OCI-LY1 (cell line): ENCODE measurements around the gene UNC13D.

Experiments used
- H2AFZ ChIP-seq: fragments of 200-600 bp; sonication (generic), shearing (Covaris generic); 2 replicates; pipeline ENCODE4 v1.6.0; 2014; ENCODE audit warnings: antibody characterized with exemption, mild to moderate bottlenecking, low read length
- H3F3A ChIP-seq: fragments of 200-600 bp; sonication (generic), shearing (Covaris generic); 2 replicates; pipeline ENCODE4 v1.6.0; 2014; ENCODE audit warnings: mild to moderate bottlenecking, antibody characterized with exemption, low read length, moderate library complexity; ENCODE audit not compliant: insufficient read depth
- H3K27ac ChIP-seq: fragments of 200-600 bp; sonication (generic); 2 replicates; pipeline ENCODE4 v1.5.1; 2014; ENCODE audit warnings: low read length, mixed run types, mild to moderate bottlenecking, low read depth; ENCODE audit not compliant: poor library complexity, severe bottlenecking
- H3K27me3 ChIP-seq: fragments of 200-600 bp; sonication (generic); 2 replicates; pipeline ENCODE4 v1.6.0; 2014; ENCODE audit warnings: antibody characterized with exemption, mild to moderate bottlenecking, low read length, moderate library complexity; ENCODE audit not compliant: insufficient read depth
- H3K36me3 ChIP-seq: fragments of 200-600 bp; sonication (generic); 2 replicates; pipeline ENCODE4 v1.6.1; 2014; ENCODE audit warnings: mild to moderate bottlenecking, antibody characterized with exemption, low read length, moderate library complexity, mixed read lengths; ENCODE audit not compliant: insufficient read depth
- H3K4me1 ChIP-seq: fragments of 200-600 bp; sonication (generic); 2 replicates; pipeline ENCODE4 v1.5.1; 2014; ENCODE audit warnings: mild to moderate bottlenecking, low read length, moderate library complexity; ENCODE audit not compliant: insufficient read depth, severe bottlenecking
- H3K4me2 ChIP-seq: fragments of 200-600 bp; sonication (generic), shearing (Covaris generic); 2 replicates; pipeline ENCODE4 v1.6.1; 2014; ENCODE audit warnings: low read length
- H3K4me3 ChIP-seq: fragments of 200-600 bp; sonication (generic); 2 replicates; pipeline ENCODE4 v1.5.1; 2014; ENCODE audit warnings: low read length, low read depth, mild to moderate bottlenecking, mixed read lengths; ENCODE audit not compliant: poor library complexity, severe bottlenecking
- H3K79me2 ChIP-seq: fragments of 200-600 bp; shearing (Covaris generic); 2 replicates; pipeline ENCODE4 v1.6.1; 2016; ENCODE audit warnings: mixed run types, low read length, mixed read lengths; ENCODE audit not compliant: insufficient read depth
- H3K9ac ChIP-seq: fragments of 200-600 bp; sonication (generic), shearing (Covaris generic); 2 replicates; pipeline ENCODE4 v1.6.1; 2014; ENCODE audit warnings: mild to moderate bottlenecking, low read length, mixed read lengths
- H3K9me2 ChIP-seq: fragments of 200-600 bp; sonication (generic), shearing (Covaris generic); 2 replicates; pipeline ENCODE4 v1.6.1; 2014; ENCODE audit warnings: low read depth, mild to moderate bottlenecking, low read length, mixed read lengths
- H3K9me3 ChIP-seq: fragments of 200-600 bp; shearing (Covaris generic); 2 replicates; pipeline ENCODE4 v1.6.1; 2014; ENCODE audit warnings: low read length, mixed read lengths
- H4K20me1 ChIP-seq: fragments of 200-600 bp; sonication (generic), shearing (Covaris generic); 2 replicates; pipeline ENCODE4 v1.6.0; 2016; ENCODE audit warnings: mild to moderate bottlenecking, low read length; ENCODE audit not compliant: insufficient read depth
- EZH2 ChIP-seq: fragments of 200-600 bp; sonication (generic), shearing (Covaris generic); IDR thresholded peaks from 2 replicates; pipeline ENCODE4 v1.8.0; 2017; ENCODE audit warnings: borderline replicate concordance, mixed run types, mild to moderate bottlenecking, antibody characterized with exemption, low read length, moderate library complexity, mixed read lengths
- TF ChIP-seq, protein P1 (sequence below): fragments of 200-600 bp; sonication (generic), shearing (Covaris generic); IDR thresholded peaks from 2 replicates; pipeline ENCODE4 v1.5.1; 2017; ENCODE audit warnings: mild to moderate bottlenecking, antibody characterized with exemption, low read length, moderate library complexity, mixed read lengths

Gene UNC13D

DNA sequence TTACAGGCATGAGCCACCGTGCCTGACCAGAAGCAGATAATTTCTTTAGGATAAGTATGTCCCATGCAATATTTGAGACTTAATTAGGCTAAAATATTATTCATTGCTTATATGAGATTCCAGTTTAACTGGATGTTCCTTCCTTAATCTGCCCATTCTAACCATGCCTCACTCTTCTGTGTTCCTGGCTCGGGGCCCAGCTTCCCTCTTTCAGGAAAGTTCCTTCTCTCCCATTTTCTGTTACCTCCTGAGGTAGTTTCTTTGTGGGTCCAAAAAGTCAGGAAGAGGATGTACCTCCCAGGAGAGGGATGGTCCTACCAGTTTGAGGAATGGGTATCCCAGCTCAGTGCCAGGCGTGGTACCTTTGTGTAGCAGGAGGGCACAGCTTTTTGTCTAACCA, 36.3 kb downstream of the UNC13D start:
- TF ChIP-seq EZH2, result no peak
- TF ChIP-seq, protein P1, sequence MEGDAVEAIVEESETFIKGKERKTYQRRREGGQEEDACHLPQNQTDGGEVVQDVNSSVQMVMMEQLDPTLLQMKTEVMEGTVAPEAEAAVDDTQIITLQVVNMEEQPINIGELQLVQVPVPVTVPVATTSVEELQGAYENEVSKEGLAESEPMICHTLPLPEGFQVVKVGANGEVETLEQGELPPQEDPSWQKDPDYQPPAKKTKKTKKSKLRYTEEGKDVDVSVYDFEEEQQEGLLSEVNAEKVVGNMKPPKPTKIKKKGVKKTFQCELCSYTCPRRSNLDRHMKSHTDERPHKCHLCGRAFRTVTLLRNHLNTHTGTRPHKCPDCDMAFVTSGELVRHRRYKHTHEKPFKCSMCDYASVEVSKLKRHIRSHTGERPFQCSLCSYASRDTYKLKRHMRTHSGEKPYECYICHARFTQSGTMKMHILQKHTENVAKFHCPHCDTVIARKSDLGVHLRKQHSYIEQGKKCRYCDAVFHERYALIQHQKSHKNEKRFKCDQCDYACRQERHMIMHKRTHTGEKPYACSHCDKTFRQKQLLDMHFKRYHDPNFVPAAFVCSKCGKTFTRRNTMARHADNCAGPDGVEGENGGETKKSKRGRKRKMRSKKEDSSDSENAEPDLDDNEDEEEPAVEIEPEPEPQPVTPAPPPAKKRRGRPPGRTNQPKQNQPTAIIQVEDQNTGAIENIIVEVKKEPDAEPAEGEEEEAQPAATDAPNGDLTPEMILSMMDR, result no peak
- peaks cover 54% of the 10 kb centered on the region for H3K36me3 ChIP-seq
- H3F3A ChIP-seq, result no peaks in the 10 kb centered on the region
- H2AFZ ChIP-seq, result no peak overlapping the region
- H3K9ac ChIP-seq, result no peak overlapping the region
- H3K4me3 ChIP-seq, result no peak overlapping the region
- no peaks in the 10 kb centered on the region for H4K20me1 ChIP-seq
- H3K9me2 ChIP-seq, result no peaks in the 10 kb centered on the region
- H3K27ac ChIP-seq, result no peak overlapping the region
- peaks cover 15% of the 10 kb centered on the region for H3K79me2 ChIP-seq
- H3K4me2 ChIP-seq, result no peak overlapping the region
- H3K9me3 ChIP-seq, result no peaks in the 10 kb centered on the region
- H3K27me3 ChIP-seq, result no peaks in the 10 kb centered on the region
- peaks cover 5% of the 10 kb centered on the region for H3K4me1 ChIP-seq

DNA sequence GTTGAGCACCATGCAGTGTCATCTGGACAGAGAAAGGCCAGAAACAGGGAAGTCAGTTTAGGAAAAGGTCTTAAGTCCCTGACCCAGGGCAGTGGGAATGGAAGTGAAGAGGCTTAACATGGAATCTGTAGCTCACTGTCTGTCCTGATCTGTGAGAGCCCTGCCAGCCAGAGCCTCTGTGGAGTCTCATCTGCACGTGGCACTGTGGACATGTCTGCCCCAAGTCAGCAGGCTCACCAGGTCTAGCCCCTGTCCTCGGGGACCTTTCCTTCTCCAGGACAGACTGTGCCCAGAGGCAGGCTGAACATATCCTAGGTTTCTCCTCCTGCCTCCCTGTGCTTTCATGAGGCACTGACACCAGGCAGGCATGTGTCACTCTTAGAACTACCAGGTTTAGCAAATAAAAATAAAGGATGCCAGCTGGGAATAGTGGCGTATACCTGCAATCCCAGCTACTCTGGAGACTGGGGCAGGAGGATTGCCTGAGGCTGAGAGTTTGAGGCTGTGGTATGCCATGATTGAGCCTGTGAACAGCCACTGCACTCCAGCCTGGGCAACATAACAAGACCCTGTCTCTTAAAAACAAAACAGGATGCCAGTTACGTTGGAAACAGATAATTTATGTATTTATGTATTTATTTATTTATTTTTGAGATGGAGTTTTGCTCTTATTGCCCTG, 37.2 kb downstream of the UNC13D start:
- H4K20me1 ChIP-seq, result no peaks in the 10 kb centered on the region
- TF ChIP-seq, protein P1, result no peak
- TF ChIP-seq EZH2, result no peak
- peaks cover 19% of the 10 kb centered on the region for H3K79me2 ChIP-seq
- H3K4me3 ChIP-seq, result no peak overlapping the region
- H3K27me3 ChIP-seq, result no peaks in the 10 kb centered on the region
- H3K9me3 ChIP-seq, result no peaks in the 10 kb centered on the region
- H3K36me3 ChIP-seq, result peaks cover 50% of the 10 kb centered on the region
- no peak overlapping the region for H3K4me2 ChIP-seq
- H3F3A ChIP-seq, result no peaks in the 10 kb centered on the region
- H3K9me2 ChIP-seq, result no peaks in the 10 kb centered on the region
- H3K27ac ChIP-seq, result no peak overlapping the region
- H2AFZ ChIP-seq, result no peak overlapping the region
- H3K9ac ChIP-seq, result no peak overlapping the region
- H3K4me1 ChIP-seq, result peaks cover 5% of the 10 kb centered on the region

DNA sequence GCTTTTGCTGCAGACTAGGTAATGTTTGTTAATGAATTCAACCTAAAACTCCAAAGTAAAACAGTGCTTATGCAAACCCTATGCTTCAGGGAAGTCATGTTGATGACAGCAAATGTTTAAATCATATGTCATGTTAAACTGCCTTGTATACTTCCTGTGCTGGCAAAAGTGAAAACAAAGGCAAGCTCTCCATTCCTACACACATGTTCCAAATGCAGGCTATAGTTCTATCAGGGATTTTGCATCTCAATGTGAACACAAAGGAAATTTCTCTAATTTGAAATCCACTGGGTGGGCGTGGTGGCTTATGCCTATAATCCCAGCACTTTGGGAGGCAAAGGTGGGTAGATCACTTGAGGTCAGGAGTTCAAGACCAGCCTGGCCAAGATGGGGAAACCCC, 40.3 kb downstream of the UNC13D start:
- no peak overlapping the region for H3K9ac ChIP-seq
- no peaks in the 10 kb centered on the region for H4K20me1 ChIP-seq
- no peaks in the 10 kb centered on the region for H3F3A ChIP-seq
- no peaks in the 10 kb centered on the region for H3K9me2 ChIP-seq
- H3K4me3 ChIP-seq, result no peak overlapping the region
- H3K79me2 ChIP-seq, result peaks cover 19% of the 10 kb centered on the region
- H3K27ac ChIP-seq, result no peak overlapping the region
- H3K4me2 ChIP-seq, result no peak overlapping the region
- H3K4me1 ChIP-seq, result peaks cover 5% of the 10 kb centered on the region
- H3K36me3 ChIP-seq, result peaks cover 43% of the 10 kb centered on the region
- H3K27me3 ChIP-seq, result no peaks in the 10 kb centered on the region
- TF ChIP-seq EZH2, result no peak
- TF ChIP-seq, protein P1, result no peak
- no peaks in the 10 kb centered on the region for H3K9me3 ChIP-seq
- H2AFZ ChIP-seq, result no peak overlapping the region
